GM18502 (cell line): Measurements from ENCODE around the gene ST6GALNAC2.

Experiments
- ATAC-seq: cut with Tn5 transposase; IDR thresholded peaks from one replicate; pipeline ENCODE4 v1.9.1; 2021; ENCODE audit warnings: mild to moderate bottlenecking; ENCODE audit not compliant: unreplicated experiment, poor library complexity

ST6GALNAC2 gene

GRCh38 chr17:76601065-76601464 is 15.4 kb upstream of the ST6GALNAC2 start:
- ATAC-seq = no peak

GRCh38 chr17:76599694-76600460 is 14.2 kb upstream of the ST6GALNAC2 start:
- ATAC-seq = no peak

- ATAC-seq = no peak
Observed at GRCh38 chr17:76598004-76598439, 12.4 kb upstream of the ST6GALNAC2 start.

GRCh38 chr17:76597156-76598003 is 11.7 kb upstream of the ST6GALNAC2 start:
- ATAC-seq = no peak

- ATAC-seq = no peak
Observed at GRCh38 chr17:76594690-76595089, 9.0 kb upstream of the ST6GALNAC2 start.

- no peak for ATAC-seq
Observed at GRCh38 chr17:76593959-76594358, 8.3 kb upstream of the ST6GALNAC2 start.

GRCh38 chr17:76593384-76593826 is 7.7 kb upstream of the ST6GALNAC2 start:
- no peak for ATAC-seq

- ATAC-seq = no peak
Observed at GRCh38 chr17:76588182-76588581, 2.5 kb upstream of the ST6GALNAC2 start.

GRCh38 chr17:76586741-76587487 is 1.3 kb upstream of the ST6GALNAC2 start:
- no peak for ATAC-seq

- ATAC-seq = no peak
Observed at GRCh38 chr17:76585033-76585648, 519 bp downstream of the ST6GALNAC2 start.

GRCh38 chr17:76584427-76585032 is 1.1 kb downstream of the ST6GALNAC2 start:
- no peak for ATAC-seq

GRCh38 chr17:76582660-76583059 is 3.0 kb downstream of the ST6GALNAC2 start:
- ATAC-seq = no peak

- no peak for ATAC-seq
Observed at GRCh38 chr17:76581515-76581914, 4.1 kb downstream of the ST6GALNAC2 start.

GRCh38 chr17:76579281-76579680 is 6.4 kb downstream of the ST6GALNAC2 start:
- ATAC-seq = no peak

- no peak for ATAC-seq
Observed at GRCh38 chr17:76578376-76578775, 7.3 kb downstream of the ST6GALNAC2 start.

GRCh38 chr17:76577876-76578275 is 7.8 kb downstream of the ST6GALNAC2 start:
- no peak for ATAC-seq

GRCh38 chr17:76576189-76576588 is 9.5 kb downstream of the ST6GALNAC2 start:
- no peak for ATAC-seq

GRCh38 chr17:76575570-76575969 is 10.1 kb downstream of the ST6GALNAC2 start:
- no peak for ATAC-seq

GRCh38 chr17:76574166-76574565 is 11.5 kb downstream of the ST6GALNAC2 start:
- ATAC-seq = no peak

- ATAC-seq = no peak
Observed at GRCh38 chr17:76573096-76573495, 12.6 kb downstream of the ST6GALNAC2 start.
